H9 (cell line): ENCODE results near the gene ANTXRL. TPM values are rescaled to one million over a fixed set of nuclear protein-coding genes. Genes with fewer than 3 reads are reported as not detected.

Source experiments
- DNase-seq: peaks from one replicate; pipeline ENCODE4 v3.0.0-alpha.2; 2017
- H2AFZ ChIP-seq: one replicate; pipeline ENCODE4 v1.6.1; 2013; ENCODE audit warnings: mild to moderate bottlenecking, low read length, control low read depth, moderate library complexity
- H2AK5ac ChIP-seq: 2 replicates; pipeline ENCODE4 v1.6.1; 2013; ENCODE audit warnings: low read length, control low read depth, mixed read lengths; ENCODE audit not compliant: insufficient read length
- H2BK120ac ChIP-seq: one replicate; pipeline ENCODE4 v1.6.1; 2013; ENCODE audit warnings: low read depth, mild to moderate bottlenecking, low read length, control low read depth, inconsistent platforms; ENCODE audit not compliant: poor library complexity, severe bottlenecking
- H2BK12ac ChIP-seq: 2 replicates; pipeline ENCODE4 v1.6.1; 2013; ENCODE audit warnings: low read length, control low read depth, mixed read lengths, low read depth; ENCODE audit not compliant: insufficient read length
- H2BK15ac ChIP-seq: 2 replicates; pipeline ENCODE4 v1.6.1; 2013; ENCODE audit warnings: low read depth, low read length, control low read depth
- H2BK20ac ChIP-seq: one replicate; pipeline ENCODE4 v1.6.1; 2013; ENCODE audit warnings: low read depth, mild to moderate bottlenecking, low read length, control low read depth, inconsistent platforms; ENCODE audit not compliant: poor library complexity, severe bottlenecking
- H2BK5ac ChIP-seq: 2 replicates; pipeline ENCODE4 v1.6.1; 2013; ENCODE audit warnings: low read length, control low read depth, mixed read lengths; ENCODE audit not compliant: insufficient read length
- H3K14ac ChIP-seq: 2 replicates; pipeline ENCODE4 v1.6.1; 2013; ENCODE audit warnings: low read length, control low read depth; ENCODE audit not compliant: insufficient read depth
- H3K18ac ChIP-seq: 2 replicates; pipeline ENCODE4 v1.6.1; 2013; ENCODE audit warnings: low read depth, mild to moderate bottlenecking, mixed read lengths, low read length, control low read depth; ENCODE audit not compliant: insufficient read length
- H3K23ac ChIP-seq: 2 replicates; pipeline ENCODE4 v1.6.1; 2013; ENCODE audit warnings: low read length, control low read depth, mixed read lengths, low read depth; ENCODE audit not compliant: insufficient read length
- H3K23me2 ChIP-seq: 2 replicates; pipeline ENCODE4 v1.6.1; 2013; ENCODE audit warnings: low read depth, mild to moderate bottlenecking, mixed read lengths, low read length, control low read depth; ENCODE audit not compliant: insufficient read length, poor library complexity, severe bottlenecking
- H3K27ac ChIP-seq: 2 replicates; pipeline ENCODE4 v1.5.1; 2013; ENCODE audit warnings: low read length, control low read depth, mixed read lengths, low read depth; ENCODE audit not compliant: insufficient read length
- H3K27me3 ChIP-seq: 2 replicates; pipeline ENCODE4 v1.6.1; 2013; ENCODE audit warnings: low read length, control low read depth, inconsistent platforms; ENCODE audit not compliant: insufficient read depth
- H3K4ac ChIP-seq: 2 replicates; pipeline ENCODE4 v1.6.1; 2013; ENCODE audit warnings: low read depth, mild to moderate bottlenecking, control low read depth, inconsistent platforms, low read length, moderate library complexity
- H3K4me1 ChIP-seq: 2 replicates; pipeline ENCODE4 v1.6.1; 2013; ENCODE audit warnings: low read length, control low read depth, inconsistent platforms; ENCODE audit not compliant: insufficient read depth
- H3K4me2 ChIP-seq: 2 replicates; pipeline ENCODE4 v1.6.1; 2013; ENCODE audit warnings: low read length, control low read depth, mixed read lengths; ENCODE audit not compliant: insufficient read length, insufficient read depth
- H3K56ac ChIP-seq: 2 replicates; pipeline ENCODE4 v1.6.1; 2013; ENCODE audit warnings: low read depth, mild to moderate bottlenecking, mixed read lengths, low read length, control low read depth; ENCODE audit not compliant: insufficient read length
- H3K79me1 ChIP-seq: 2 replicates; pipeline ENCODE4 v1.6.1; 2013; ENCODE audit warnings: low read depth, mild to moderate bottlenecking, moderate library complexity, low read length, control low read depth, inconsistent platforms; ENCODE audit not compliant: insufficient read depth, poor library complexity, severe bottlenecking
- H3K79me2 ChIP-seq: 2 replicates; pipeline ENCODE4 v1.6.1; 2013; ENCODE audit warnings: low read length, control low read depth, inconsistent platforms; ENCODE audit not compliant: insufficient read depth
- H3K9ac ChIP-seq: 2 replicates; pipeline ENCODE4 v1.6.1; 2013; ENCODE audit warnings: low read length, control low read depth, mixed read lengths; ENCODE audit not compliant: insufficient read length; ENCODE audit errors: extremely low read depth
- H3K9me3 ChIP-seq: one replicate; pipeline ENCODE4 v1.6.1; 2013; ENCODE audit warnings: low read depth, low read length, inconsistent platforms; ENCODE audit not compliant: control insufficient read depth
- H3T11ph ChIP-seq: one replicate; pipeline ENCODE4 v1.6.1; 2013; ENCODE audit warnings: mild to moderate bottlenecking, low read length, control low read depth, inconsistent platforms
- H4K20me1 ChIP-seq: one replicate; pipeline ENCODE4 v1.6.1; 2013; ENCODE audit not compliant: control insufficient read depth, insufficient read length, insufficient read depth
- H4K5ac ChIP-seq: 2 replicates; pipeline ENCODE4 v1.6.1; 2013; ENCODE audit warnings: low read depth, mild to moderate bottlenecking, mixed read lengths, low read length, control low read depth; ENCODE audit not compliant: insufficient read length
- H4K8ac ChIP-seq: replicated peaks from 2 replicates; pipeline ENCODE4 v1.6.1; 2013; ENCODE audit warnings: low read length, control low read depth, mixed read lengths, low read depth; ENCODE audit not compliant: insufficient read length
- H4K91ac ChIP-seq: 2 replicates; pipeline ENCODE4 v1.6.1; 2013; ENCODE audit warnings: low read depth, mild to moderate bottlenecking, moderate library complexity, mixed read lengths, low read length, control low read depth; ENCODE audit not compliant: insufficient read length
- H3K27ac Mint-ChIP-seq, 3 experiments: 2 replicates in 2 of 3; 3 replicates in 1 of 3; pipeline ENCODE4 v1.8.0; 2020 to 2021; ENCODE audit warnings: mixed read lengths in 3 of 3, mild to moderate bottlenecking in 1 of 3, moderate library complexity in 1 of 3
- H3K27me3 Mint-ChIP-seq: 2 replicates; pipeline ENCODE4 v1.8.0; 2021; ENCODE audit warnings: low read depth, mild to moderate bottlenecking, moderate library complexity, mixed read lengths
- H3K36me3 Mint-ChIP-seq, 3 experiments: 2 replicates in 2 of 3; 3 replicates in 1 of 3; pipeline ENCODE4 v1.8.0; 2020 to 2021; ENCODE audit warnings: low read depth in 3 of 3, mixed read lengths in 3 of 3; ENCODE audit not compliant: insufficient read depth in 1 of 3
- H3K4me1 Mint-ChIP-seq, 2 experiments: 2 replicates each; pipeline ENCODE4 v1.8.0; 2020; ENCODE audit warnings: mixed read lengths in 2 of 2
- H3K4me3 Mint-ChIP-seq, 2 experiments: 2 replicates in 1 of 2; 3 replicates in 1 of 2; pipeline ENCODE4 v1.8.0; 2020 to 2021; ENCODE audit warnings: mild to moderate bottlenecking in 2 of 2, mixed read lengths in 2 of 2, moderate library complexity in 1 of 2
- H3K9me3 Mint-ChIP-seq, 2 experiments: 2 replicates in 1 of 2; 3 replicates in 1 of 2; pipeline ENCODE4 v1.8.0; 2020; ENCODE audit warnings: mild to moderate bottlenecking in 2 of 2, mixed read lengths in 2 of 2, moderate library complexity in 1 of 2
- CTCF ChIP-seq: fragments of 200-600 bp; sonication (generic); conservative IDR thresholded peaks from 3 replicates; pipeline ENCODE4 v1.8.0; 2021; ENCODE audit warnings: antibody characterized with exemption, mild to moderate bottlenecking
- WGBS: extraction: QIAGEN DNeasy Blood & Tissue Kit; methylation state at CpG from one replicate; pipeline ENCODE4 v1.1.7; 2013; ENCODE audit warnings: missing lambda C conversion rate, low lambda C conversion rate, mixed read lengths; ENCODE audit not compliant: insufficient read length; ENCODE audit errors: extremely low coverage; 5-methylcytosine and 5-hydroxymethylcytosine counted together
- total RNA-seq: library from RNA; stranded (reverse); gene quantifications from 2 replicates; pipeline ENCODE4 v1.2.1, GENCODE V29; 2021

The ANTXRL gene
- total RNA-seq, 1 experiment from 2014 or later, result not detected

DNA sequence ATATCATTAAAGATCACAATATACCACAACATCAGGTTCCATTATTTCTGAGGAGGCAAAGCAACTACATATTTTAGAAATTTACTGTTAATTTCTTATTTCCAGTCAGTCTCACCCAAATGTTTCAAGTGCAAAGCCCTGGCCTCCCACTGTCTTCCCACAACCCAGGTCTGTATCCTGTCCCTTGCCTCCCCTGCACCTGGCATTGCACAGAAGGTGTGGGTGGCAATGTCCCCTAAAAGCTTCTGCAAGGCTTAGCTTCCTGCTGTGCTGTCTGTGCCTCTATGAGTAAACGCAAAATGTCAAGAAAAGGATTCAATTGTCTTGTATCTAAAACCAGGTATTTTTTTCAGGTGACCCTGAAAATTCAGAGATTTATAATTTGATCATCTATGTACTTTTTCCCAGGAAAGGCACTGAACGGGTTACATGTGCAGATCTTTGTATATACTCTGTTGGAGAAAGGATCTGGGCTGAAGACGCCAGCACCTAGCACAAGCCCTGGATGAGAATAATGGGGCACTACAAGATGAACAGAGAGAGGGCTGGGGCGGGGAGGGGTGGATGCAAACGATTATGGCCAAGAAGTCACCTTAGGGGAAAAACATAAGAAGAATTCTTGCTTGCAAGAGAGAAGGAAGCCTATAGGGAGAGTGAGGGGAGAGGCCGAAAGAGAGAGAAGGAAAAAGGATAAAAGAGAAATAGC is 3.1 kb upstream of the ANTXRL start:
- no peaks in the 10 kb centered on the region for H3K36me3 Mint-ChIP-seq
- H3K56ac ChIP-seq, result no peak overlapping the region
- no CpG with 5 or more reads among the region's 6 CpGs for WGBS
- DNase-seq, result no peak
- no peak overlapping the region for H2AK5ac ChIP-seq
- no peaks in the 10 kb centered on the region for H3K79me1 ChIP-seq
- no peak overlapping the region for H2BK15ac ChIP-seq
- no peak overlapping the region for H2AFZ ChIP-seq
- no peak overlapping the region for H3K23ac ChIP-seq
- H3K9me3 Mint-ChIP-seq, result no peaks in the 10 kb centered on the region
- no peak for TF ChIP-seq CTCF
- H3K9ac ChIP-seq, result peak overlapping the region; percentile 7
- H3K4me1 Mint-ChIP-seq, result peaks cover 25 to 29% of the 10 kb centered on the region in 2 experiments
- peaks cover 2% of the 10 kb centered on the region for H3K23me2 ChIP-seq
- H4K5ac ChIP-seq, result no peak overlapping the region
- no peak overlapping the region for H4K91ac ChIP-seq
- H3K27ac ChIP-seq, result no peak overlapping the region
- no peak overlapping the region for H2BK120ac ChIP-seq
- H3K27me3 ChIP-seq, result peaks cover 11% of the 10 kb centered on the region; the same call in 1 of the 2 replicates
- H3K27me3 Mint-ChIP-seq, result peaks cover 63% of the 10 kb centered on the region
- H3K4ac ChIP-seq, result no peak overlapping the region
- H2BK5ac ChIP-seq, result no peak overlapping the region
- H3T11ph ChIP-seq, result no peak overlapping the region
- no peak overlapping the region for H4K8ac ChIP-seq
- no peak overlapping the region for H2BK20ac ChIP-seq
- H3K79me2 ChIP-seq, result no peaks in the 10 kb centered on the region
- no peak overlapping the region for H3K27ac Mint-ChIP-seq
- H2BK12ac ChIP-seq, result no peak overlapping the region
- H3K9me3 ChIP-seq, result no peaks in the 10 kb centered on the region
- peak overlapping the region; percentile 75 for H3K4me2 ChIP-seq
- no peaks in the 10 kb centered on the region for H4K20me1 ChIP-seq
- no peak overlapping the region for H3K18ac ChIP-seq
- H3K4me3 Mint-ChIP-seq, result peak overlapping the region; percentile 72 to 87
- no peaks in the 10 kb centered on the region for H3K4me1 ChIP-seq
- no peak overlapping the region for H3K14ac ChIP-seq
